Measurements from ENCODE around the gene TRMT1.
A peak's percentile ranks its signal among the peaks of the same experiment; 100 is the strongest.

DNA sequence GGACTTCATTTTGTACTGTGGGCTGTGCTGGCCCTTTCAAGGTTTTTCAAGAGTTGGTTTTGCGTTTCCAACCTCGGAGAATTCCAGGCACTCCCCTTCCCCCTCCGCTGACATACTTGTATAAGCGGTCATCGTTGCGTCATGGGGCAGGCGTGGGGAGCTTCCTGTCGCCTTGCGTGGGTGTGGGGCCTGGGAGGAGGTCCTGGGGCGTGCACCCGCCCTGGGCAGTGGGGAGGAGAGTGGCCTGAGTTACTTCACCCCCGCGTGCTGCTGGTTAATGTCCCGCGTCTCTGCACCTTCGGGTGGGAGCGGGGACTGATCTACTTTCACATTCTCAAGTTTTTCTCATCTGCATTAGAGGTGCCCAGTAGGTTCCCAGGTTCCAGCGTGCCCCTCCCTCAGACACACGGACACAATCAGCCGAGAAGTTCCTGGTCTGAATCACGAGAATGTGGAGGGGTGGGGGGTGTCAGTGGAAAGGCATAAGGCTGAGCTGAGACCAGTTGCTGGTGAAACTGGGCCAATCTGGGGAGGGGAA is 37.8 kb upstream of the TRMT1 start:
- TF ChIP-seq POLR2A (IDR thresholded peaks at IDR 0.05): peak; percentile 64 to 87
- TF ChIP-seq, protein P1, sequence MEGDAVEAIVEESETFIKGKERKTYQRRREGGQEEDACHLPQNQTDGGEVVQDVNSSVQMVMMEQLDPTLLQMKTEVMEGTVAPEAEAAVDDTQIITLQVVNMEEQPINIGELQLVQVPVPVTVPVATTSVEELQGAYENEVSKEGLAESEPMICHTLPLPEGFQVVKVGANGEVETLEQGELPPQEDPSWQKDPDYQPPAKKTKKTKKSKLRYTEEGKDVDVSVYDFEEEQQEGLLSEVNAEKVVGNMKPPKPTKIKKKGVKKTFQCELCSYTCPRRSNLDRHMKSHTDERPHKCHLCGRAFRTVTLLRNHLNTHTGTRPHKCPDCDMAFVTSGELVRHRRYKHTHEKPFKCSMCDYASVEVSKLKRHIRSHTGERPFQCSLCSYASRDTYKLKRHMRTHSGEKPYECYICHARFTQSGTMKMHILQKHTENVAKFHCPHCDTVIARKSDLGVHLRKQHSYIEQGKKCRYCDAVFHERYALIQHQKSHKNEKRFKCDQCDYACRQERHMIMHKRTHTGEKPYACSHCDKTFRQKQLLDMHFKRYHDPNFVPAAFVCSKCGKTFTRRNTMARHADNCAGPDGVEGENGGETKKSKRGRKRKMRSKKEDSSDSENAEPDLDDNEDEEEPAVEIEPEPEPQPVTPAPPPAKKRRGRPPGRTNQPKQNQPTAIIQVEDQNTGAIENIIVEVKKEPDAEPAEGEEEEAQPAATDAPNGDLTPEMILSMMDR (IDR thresholded peaks at IDR 0.05): peak in 1 of 4 experiments; percentile 25

All from uterus (tissue), 2 donors.